OCI-LY7 (cell line): ENCODE data around the gene KICS2.

Experiments
- CTCF ChIP-seq: fragments of 200-600 bp; sonication (generic); conservative IDR thresholded peaks from 2 replicates; pipeline ENCODE4 v1.5.1; 2014; ENCODE audit warnings: mild to moderate bottlenecking, antibody characterized with exemption, low read length, moderate library complexity, mixed read lengths
- EZH2phosphoT487 ChIP-seq: fragments of 200-600 bp; sonication (generic); IDR thresholded peaks from 2 replicates; pipeline ENCODE4 v1.6.1; 2018; ENCODE audit warnings: low read depth, borderline replicate concordance, mild to moderate bottlenecking, mixed run types, antibody characterized with exemption, low read length, moderate library complexity, mixed read lengths

DNA sequence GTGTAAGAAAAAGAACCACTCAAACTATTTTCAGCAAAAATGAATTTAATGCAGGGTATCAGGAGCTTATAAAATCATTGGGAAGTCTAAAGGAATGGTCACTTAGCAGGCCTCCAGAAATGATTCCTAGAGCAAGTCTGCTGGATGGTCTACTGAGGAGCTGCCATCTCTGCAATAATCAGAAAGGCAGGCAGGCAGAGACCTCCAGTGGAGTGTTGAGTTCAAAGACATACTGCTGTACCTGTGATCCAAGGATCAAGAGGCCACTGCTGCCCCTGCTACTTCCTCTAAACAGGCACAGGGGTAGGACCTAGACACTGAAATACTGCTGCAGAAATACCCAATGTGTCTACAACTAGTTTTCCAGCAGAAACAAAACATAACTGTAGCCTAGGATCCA lies 14.5 kb upstream of the KICS2 start:
- TF ChIP-seq CTCF (no peak), EZH2phosphoT487 (no peak)
